Measurements from ENCODE around the gene CYP3A7. TPM values are rescaled to one million over a fixed set of nuclear protein-coding genes. Genes with fewer than 3 reads are reported as not detected.
"Not testable (repeated sequence)": the region's sequence is repeated elsewhere in the genome, so short reads cannot be mapped to it uniquely, and the experiment has no call there.

Gene CYP3A7
- total and polyA plus RNA-seq, 4 donors = 0.05 TPM; not detected in 3

- Histone ChIP-seq H3K27me3 (ENCODE audit: control insufficient read depth in 1 of 2, insufficient read depth in 2 of 2, low read length in 1 of 2) (no peaks in the 10 kb centered on the region), H3K9me3 (ENCODE audit: control insufficient read depth, low read length) (peaks cover 3% of the 10 kb centered on the region), H3K27ac (ENCODE audit: low read depth in 1 of 2, low read length in 2 of 2) (no peak overlapping the region), H3K36me3 (ENCODE audit: control insufficient read depth in 1 of 2, insufficient read depth in 2 of 2, low read length in 1 of 2) (no peaks in the 10 kb centered on the region), H3K4me3 (ENCODE audit: low read length in 2 of 2) (no peak overlapping the region), H3K4me1 (ENCODE audit: control insufficient read depth in 1 of 2, insufficient read depth in 2 of 2, low read length in 2 of 2) (peaks cover 0 to 1% of the 10 kb centered on the region in 2 donors)
- no peak for DNase-seq
- intact Hi-C loops (cut with DNase I) = no loop called here
- ATAC-seq (ENCODE audit: low FRiP score) = no peak
- 84 to 90% methylated on average over 2 of the region's 2 CpGs for WGBS, 2 donors
Observed at GRCh38 chr7:99768471-99768870, 33.5 kb upstream of the CYP3A7 start.

DNA sequence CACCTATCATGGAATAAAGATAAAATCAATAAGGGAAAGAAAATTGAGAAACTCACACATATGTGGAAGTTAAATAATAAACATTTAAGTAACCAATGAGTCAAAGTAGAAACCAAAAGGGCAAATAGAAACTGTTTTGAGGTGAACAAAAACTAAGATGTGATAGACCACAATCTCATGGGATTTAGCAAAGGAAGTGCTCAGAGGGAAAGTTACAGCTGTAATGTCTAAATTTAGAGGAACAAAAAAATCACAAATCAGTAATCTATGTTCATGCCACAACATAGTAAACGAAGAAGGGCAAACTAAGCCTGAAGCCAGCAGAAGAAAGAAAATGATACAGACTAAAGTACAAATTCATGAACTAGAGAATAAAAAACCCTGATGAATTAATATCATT, 32.7 kb upstream of the CYP3A7 start:
- Histone ChIP-seq H3K4me1 (ENCODE audit: control insufficient read depth in 1 of 2, insufficient read depth in 2 of 2, low read length in 2 of 2) (peaks cover 0 to 3% of the 10 kb centered on the region in 2 donors), H3K27ac (ENCODE audit: low read depth in 1 of 2, low read length in 2 of 2) (no peak overlapping the region), H3K36me3 (ENCODE audit: control insufficient read depth in 1 of 2, insufficient read depth in 2 of 2, low read length in 1 of 2) (no peaks in the 10 kb centered on the region), H3K27me3 (ENCODE audit: control insufficient read depth in 1 of 2, insufficient read depth in 2 of 2, low read length in 1 of 2) (no peaks in the 10 kb centered on the region), H3K9me3 (ENCODE audit: control insufficient read depth, low read length) (peaks cover 3% of the 10 kb centered on the region), H3K4me3 (ENCODE audit: low read length in 2 of 2) (no peak overlapping the region)
- WGBS, 2 donors = 35 to 42% methylated on average over 1 of the region's 1 CpG
- intact Hi-C loops (cut with DNase I) = no loop called here
- DNase-seq = no peak
- no peak for ATAC-seq (ENCODE audit: low FRiP score)

DNA sequence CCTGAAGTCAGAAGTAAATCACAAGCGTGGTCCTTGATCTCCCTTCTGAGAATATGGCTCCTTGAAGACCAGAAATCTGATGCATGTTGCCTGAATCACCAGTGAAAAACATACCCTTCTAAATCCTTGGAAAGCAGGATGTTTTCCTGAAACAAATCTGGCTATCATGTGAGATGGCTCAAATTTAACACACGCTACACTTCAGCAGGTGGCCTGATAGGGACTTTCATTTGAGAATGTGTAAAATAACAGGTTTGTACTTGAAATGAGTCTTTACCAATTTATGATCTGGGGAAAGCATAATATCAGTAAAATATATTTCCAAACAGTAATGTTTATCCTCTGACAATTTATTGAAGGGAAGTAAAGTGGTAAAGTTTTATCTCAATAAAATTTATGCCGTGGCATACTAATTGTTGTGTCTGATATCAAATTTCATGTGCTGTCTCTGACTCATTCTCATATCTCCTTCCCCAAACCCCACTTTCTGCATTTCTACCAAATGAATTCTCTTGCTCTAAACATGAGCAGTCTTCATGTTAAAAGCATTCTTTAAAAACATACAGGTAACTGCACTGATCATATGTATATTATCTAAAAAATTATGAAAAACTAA, 31.6 kb upstream of the CYP3A7 start:
- Histone ChIP-seq H3K27me3 (ENCODE audit: control insufficient read depth in 1 of 2, insufficient read depth in 2 of 2, low read length in 1 of 2) (no peaks in the 10 kb centered on the region), H3K4me1 (ENCODE audit: control insufficient read depth in 1 of 2, insufficient read depth in 2 of 2, low read length in 2 of 2) (peaks cover 0 to 3% of the 10 kb centered on the region in 2 donors), H3K4me3 (ENCODE audit: low read length in 2 of 2) (no peak overlapping the region), H3K27ac (ENCODE audit: low read depth in 1 of 2, low read length in 2 of 2) (no peak overlapping the region), H3K36me3 (ENCODE audit: control insufficient read depth in 1 of 2, insufficient read depth in 2 of 2, low read length in 1 of 2) (no peaks in the 10 kb centered on the region), H3K9me3 (ENCODE audit: control insufficient read depth, low read length) (peaks cover 3% of the 10 kb centered on the region)
- DNase-seq (no peak), ATAC-seq (ENCODE audit: low FRiP score) (no peak)
- WGBS, 2 donors = 85 to 86% methylated on average over 3 of the region's 3 CpGs
- intact Hi-C loops (cut with DNase I) = no loop called here

GRCh38 chr7:99764478-99764877, 29.5 kb upstream of the CYP3A7 start:
- no peak for ATAC-seq (ENCODE audit: low FRiP score)
- H3K4me3 ChIP-seq (ENCODE audit: low read length in 2 of 2) = no peak overlapping the region
- intact Hi-C loops (cut with DNase I) = no loop called here

GRCh38 chr7:99762680-99763327, 27.8 kb upstream of the CYP3A7 start:
- H3K4me3 ChIP-seq (ENCODE audit: low read length in 2 of 2) = no peak overlapping the region
- no peaks in the 10 kb centered on the region for H3K9me3 ChIP-seq (ENCODE audit: control insufficient read depth, low read length)
- ATAC-seq (ENCODE audit: low FRiP score) (peak; percentile 82), DNase-seq (peak; percentile 70 to 75)
- no peak overlapping the region for H3K27ac ChIP-seq (ENCODE audit: low read depth in 1 of 2, low read length in 2 of 2)
- intact Hi-C loops (cut with DNase I) = no loop called here
- H3K36me3 ChIP-seq (ENCODE audit: control insufficient read depth in 1 of 2, insufficient read depth in 2 of 2, low read length in 1 of 2) = no peaks in the 10 kb centered on the region
- H3K4me1 ChIP-seq (ENCODE audit: control insufficient read depth in 1 of 2, insufficient read depth in 2 of 2, low read length in 2 of 2) = peaks cover 0 to 3% of the 10 kb centered on the region in 2 donors
- no peaks in the 10 kb centered on the region for H3K27me3 ChIP-seq (ENCODE audit: control insufficient read depth in 1 of 2, insufficient read depth in 2 of 2, low read length in 1 of 2)
- 10 to 17% methylated on average over 7 of the region's 7 CpGs for WGBS, 2 donors

More at GRCh38 chr7:99764478-99764877, 29.5 kb upstream of the CYP3A7 start:
- Histone ChIP-seq H3K4me1 (ENCODE audit: control insufficient read depth in 1 of 2, insufficient read depth in 2 of 2, low read length in 2 of 2) (peaks cover 0 to 3% of the 10 kb centered on the region in 2 donors), H3K27me3 (ENCODE audit: control insufficient read depth in 1 of 2, insufficient read depth in 2 of 2, low read length in 1 of 2) (no peaks in the 10 kb centered on the region), H3K9me3 (ENCODE audit: control insufficient read depth, low read length) (no peaks in the 10 kb centered on the region), H3K36me3 (ENCODE audit: control insufficient read depth in 1 of 2, insufficient read depth in 2 of 2, low read length in 1 of 2) (no peaks in the 10 kb centered on the region), H3K27ac (ENCODE audit: low read depth in 1 of 2, low read length in 2 of 2) (no peak overlapping the region)
- WGBS, 2 donors = 84 to 85% methylated on average over 3 of the region's 3 CpGs
- no peak for DNase-seq

DNA sequence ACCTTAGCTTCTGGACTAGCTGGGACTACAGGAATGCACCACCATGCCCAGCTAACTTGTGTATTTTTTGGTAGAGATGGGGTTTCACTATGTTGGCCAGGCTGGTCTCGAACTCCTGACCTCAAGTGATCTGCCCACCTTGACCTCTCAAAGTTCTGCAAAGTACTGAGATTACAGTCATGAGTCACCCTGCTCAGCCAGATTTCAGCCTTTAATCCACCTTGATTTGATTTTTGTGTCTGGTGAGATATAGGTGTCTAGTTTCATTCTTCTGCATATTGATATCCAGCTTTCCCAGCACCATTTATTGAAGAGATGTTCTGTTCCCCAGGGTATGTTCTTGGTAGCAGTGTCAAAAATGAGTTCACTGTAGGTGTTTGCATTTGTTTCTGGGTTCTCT, 20.1 kb upstream of the CYP3A7 start:
- no peak for DNase-seq
- H3K27me3 ChIP-seq (ENCODE audit: control insufficient read depth in 1 of 2, insufficient read depth in 2 of 2, low read length in 1 of 2) = no peaks in the 10 kb centered on the region
- H3K9me3 ChIP-seq (ENCODE audit: control insufficient read depth, low read length) = peaks cover 2% of the 10 kb centered on the region
- H3K4me3 ChIP-seq (ENCODE audit: low read length in 2 of 2) = no peak overlapping the region
- intact Hi-C loops (cut with DNase I) = no loop called here
- H3K27ac ChIP-seq (ENCODE audit: low read depth in 1 of 2, low read length in 2 of 2) = no peak overlapping the region
- ATAC-seq (ENCODE audit: low FRiP score) = no peak
- 63 to 85% methylated on average over 1 of the region's 1 CpG for WGBS, 2 donors
- H3K36me3 ChIP-seq (ENCODE audit: control insufficient read depth in 1 of 2, insufficient read depth in 2 of 2, low read length in 1 of 2) = no peaks in the 10 kb centered on the region
- no peaks in the 10 kb centered on the region for H3K4me1 ChIP-seq (ENCODE audit: control insufficient read depth in 1 of 2, insufficient read depth in 2 of 2, low read length in 2 of 2)

DNA sequence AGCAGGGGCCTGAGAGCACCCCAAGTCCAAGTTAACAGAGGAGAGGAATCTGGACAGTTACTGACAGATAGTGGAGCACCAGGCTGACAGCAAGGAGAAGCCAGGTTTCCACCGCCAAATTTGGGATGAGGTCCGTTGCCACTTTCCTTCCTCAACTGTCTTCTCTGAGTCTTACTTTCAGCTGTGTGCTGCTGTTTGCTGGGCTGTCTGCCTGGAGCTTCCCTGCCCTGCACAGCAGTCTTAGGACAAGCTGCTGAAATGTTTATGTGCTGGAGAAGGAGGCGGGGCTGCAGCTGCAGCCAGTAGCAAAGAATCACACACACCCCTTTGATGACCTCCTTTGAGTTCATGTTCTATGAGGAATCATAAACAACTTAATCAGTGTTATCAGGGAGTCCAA, 17.4 kb upstream of the CYP3A7 start:
- Histone ChIP-seq H3K36me3 (ENCODE audit: control insufficient read depth in 1 of 2, insufficient read depth in 2 of 2, low read length in 1 of 2) (no peaks in the 10 kb centered on the region), H3K4me1 (ENCODE audit: control insufficient read depth in 1 of 2, insufficient read depth in 2 of 2, low read length in 2 of 2) (no peaks in the 10 kb centered on the region), H3K27ac (ENCODE audit: low read depth in 1 of 2, low read length in 2 of 2) (no peak overlapping the region), H3K9me3 (ENCODE audit: control insufficient read depth, low read length) (peaks cover 2% of the 10 kb centered on the region), H3K4me3 (ENCODE audit: low read length in 2 of 2) (no peak overlapping the region), H3K27me3 (ENCODE audit: control insufficient read depth in 1 of 2, insufficient read depth in 2 of 2, low read length in 1 of 2) (no peaks in the 10 kb centered on the region)
- ATAC-seq (ENCODE audit: low FRiP score) = no peak
- WGBS, 2 donors = 50 to 53% methylated on average over 3 of the region's 3 CpGs
- DNase-seq = no peak
- intact Hi-C loops (cut with DNase I) = no loop called here

- H3K4me3 ChIP-seq (ENCODE audit: low read length in 2 of 2); H3K27ac ChIP-seq (ENCODE audit: low read depth in 1 of 2, low read length in 2 of 2); DNase-seq; H3K27me3 ChIP-seq (ENCODE audit: control insufficient read depth in 1 of 2, insufficient read depth in 2 of 2, low read length in 1 of 2); H3K9me3 ChIP-seq (ENCODE audit: control insufficient read depth, low read length); ATAC-seq (ENCODE audit: low FRiP score); intact Hi-C loops (cut with DNase I); H3K36me3 ChIP-seq (ENCODE audit: control insufficient read depth in 1 of 2, insufficient read depth in 2 of 2, low read length in 1 of 2); H3K4me1 ChIP-seq (ENCODE audit: control insufficient read depth in 1 of 2, insufficient read depth in 2 of 2, low read length in 2 of 2): not testable (repeated sequence)
- 7 to 16% methylated on average over 5 of the region's 5 CpGs for WGBS, 2 donors
Observed at GRCh38 chr7:99751322-99752052, 16.5 kb upstream of the CYP3A7 start.

All from aorta (tissue), 5 donors.